Measurements from ENCODE around the gene KRTAP20-1.

Gene KRTAP20-1

DNA sequence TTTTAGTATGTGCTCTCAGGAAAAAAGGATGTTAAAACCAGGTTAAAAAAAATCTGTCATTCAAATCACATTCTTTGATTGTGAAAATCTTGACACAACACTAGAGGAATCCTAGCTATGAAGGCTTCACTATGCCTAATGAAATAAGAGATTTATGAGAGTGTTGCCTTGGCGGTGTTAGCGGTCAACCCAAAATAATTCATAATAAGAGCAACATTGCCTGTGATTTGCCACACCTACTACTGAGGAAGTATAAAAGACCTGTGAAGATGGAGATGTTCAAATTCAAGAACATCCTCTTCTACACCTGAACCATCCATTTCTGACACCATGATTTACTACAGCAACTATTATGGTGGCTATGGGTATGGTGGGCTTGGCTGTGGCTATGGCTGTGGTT lies at the start of gene KRTAP20-1:
Gene KRTAP20-1 (plus strand): TSS at position 301 of the 400 bp plus-strand sequence. CDS start 30 bp downstream, at position 331.
- in situ Hi-C loops (cut with MboI; ENCODE audit: low sequenced_read_pairs): no loop called here

DNA sequence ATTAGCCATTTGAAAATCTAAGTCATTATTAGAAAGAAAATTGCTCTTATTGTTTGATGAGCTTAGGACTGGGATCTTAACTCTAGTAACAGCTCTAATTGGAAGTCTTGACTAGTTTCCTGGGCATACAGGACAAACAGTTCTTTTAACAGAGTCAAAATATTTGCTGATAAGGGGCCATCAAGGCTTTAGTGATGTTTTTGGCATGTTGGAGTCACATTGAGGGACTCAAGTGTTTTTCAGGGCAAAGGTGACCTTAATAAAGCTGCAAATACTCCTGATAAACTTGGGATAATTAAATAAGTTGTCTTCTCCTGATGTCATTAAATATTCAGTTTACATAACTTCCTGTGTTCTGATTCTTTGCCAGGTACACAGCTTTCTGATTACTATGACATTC lies 48.6 kb upstream of the KRTAP20-1 start:
- in situ Hi-C loops (cut with MboI; ENCODE audit: low sequenced_read_pairs): no loop called here

DNA sequence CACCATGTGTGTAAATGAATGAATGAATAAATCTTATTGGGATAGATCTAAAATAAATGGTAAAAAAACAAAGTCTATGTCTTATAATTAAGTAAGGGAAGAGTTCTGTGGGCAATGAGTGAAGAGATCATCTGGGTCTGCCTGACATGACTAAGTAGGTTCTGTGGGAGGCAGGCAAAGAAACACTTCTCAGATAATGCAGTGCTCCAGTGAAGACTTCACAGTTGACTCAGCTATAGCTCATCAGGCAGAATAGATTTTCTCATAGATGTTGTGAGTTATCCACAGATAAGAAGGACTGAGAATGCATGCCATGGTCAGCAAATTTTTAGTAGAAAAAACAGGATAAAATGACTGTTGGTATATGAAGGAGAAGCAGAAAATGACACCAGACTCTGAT lies 38.5 kb upstream of the KRTAP20-1 start:
- in situ Hi-C loops (cut with MboI; ENCODE audit: low sequenced_read_pairs): no loop called here

DNA sequence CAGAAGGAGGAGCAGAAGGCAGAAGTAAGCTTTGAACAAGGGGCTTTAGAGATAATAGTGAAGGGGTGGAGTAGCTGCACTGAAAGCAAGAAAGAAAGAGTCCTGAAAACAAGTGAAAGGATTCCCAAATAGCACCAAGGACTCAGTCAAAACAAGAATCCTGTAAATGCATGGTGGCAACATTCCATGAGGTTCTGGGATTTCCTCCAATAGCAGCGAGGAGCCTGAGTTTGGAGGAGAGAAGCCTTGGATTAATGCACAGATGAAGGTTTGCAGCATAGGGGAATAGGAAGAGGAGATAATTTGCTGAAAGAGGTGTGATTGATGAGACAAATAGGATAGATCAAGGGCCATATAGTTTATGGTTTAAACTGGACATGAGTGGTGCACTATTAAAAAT lies 36.9 kb upstream of the KRTAP20-1 start:
- in situ Hi-C loops (cut with MboI; ENCODE audit: low sequenced_read_pairs): no loop called here

DNA sequence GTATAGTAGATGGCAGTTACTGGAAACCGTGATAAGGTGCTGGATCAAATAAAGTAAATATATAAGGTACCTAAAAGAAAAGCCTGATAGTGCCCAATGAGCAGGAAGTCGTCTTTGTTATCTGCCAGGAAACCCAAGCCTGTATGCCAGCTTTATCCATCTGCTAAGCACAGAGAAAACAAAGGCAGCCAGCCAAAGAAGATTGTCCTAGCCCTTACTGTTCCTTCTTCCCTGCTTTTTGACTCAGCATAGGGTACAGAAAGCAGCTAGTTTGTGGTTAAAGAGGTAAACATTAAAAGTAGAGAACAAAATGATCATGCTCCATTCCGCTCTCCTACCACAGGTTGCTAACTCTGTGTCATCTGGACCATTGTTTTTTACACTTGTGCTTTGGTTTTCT lies 36.1 kb upstream of the KRTAP20-1 start:
- in situ Hi-C loops (cut with MboI; ENCODE audit: low sequenced_read_pairs): no loop called here

DNA sequence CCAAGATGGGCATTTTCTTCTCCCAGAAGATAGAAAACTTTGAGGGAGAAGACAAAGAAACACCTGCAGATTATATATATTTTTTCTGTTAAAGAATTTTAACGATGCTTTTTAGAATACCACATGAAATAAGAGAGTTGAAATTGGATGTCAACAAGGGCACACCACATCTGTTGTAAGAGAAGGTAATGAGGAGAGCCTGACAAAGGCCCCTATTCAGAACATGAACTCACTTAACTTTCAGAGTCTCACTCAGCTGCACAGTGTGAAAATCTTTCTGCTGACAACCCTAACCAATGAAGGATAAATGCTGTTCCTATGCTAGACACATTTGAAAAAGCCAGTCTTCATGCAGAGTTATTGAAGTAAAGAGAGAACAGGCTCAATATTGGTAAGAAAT lies 33.4 kb upstream of the KRTAP20-1 start:
- in situ Hi-C loops (cut with MboI; ENCODE audit: low sequenced_read_pairs): no loop called here

DNA sequence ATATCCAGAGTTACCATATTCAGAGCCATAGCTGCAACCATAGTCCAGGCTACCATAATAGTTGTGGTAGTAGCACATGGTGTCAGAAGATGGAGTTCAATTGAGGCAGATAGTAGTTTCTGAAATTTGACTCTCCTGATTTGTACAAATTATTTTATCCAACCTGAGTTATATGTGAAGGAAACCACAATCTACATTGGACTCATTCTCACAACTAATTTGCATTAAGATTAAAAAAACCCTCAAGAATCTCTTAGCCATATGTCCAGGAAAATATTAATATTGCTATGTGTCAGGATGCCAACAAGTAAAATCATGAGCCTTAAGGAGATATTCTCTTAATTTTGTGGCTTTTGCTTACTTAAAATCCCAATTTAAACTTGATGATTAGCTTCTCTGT lies 25.9 kb upstream of the KRTAP20-1 start, which contains the start of gene KRTAP22-2:
Gene KRTAP22-2 (minus strand): TSS at position 101 of the 400 bp plus-strand sequence.
- in situ Hi-C loops (cut with MboI; ENCODE audit: low sequenced_read_pairs): no loop called here

DNA sequence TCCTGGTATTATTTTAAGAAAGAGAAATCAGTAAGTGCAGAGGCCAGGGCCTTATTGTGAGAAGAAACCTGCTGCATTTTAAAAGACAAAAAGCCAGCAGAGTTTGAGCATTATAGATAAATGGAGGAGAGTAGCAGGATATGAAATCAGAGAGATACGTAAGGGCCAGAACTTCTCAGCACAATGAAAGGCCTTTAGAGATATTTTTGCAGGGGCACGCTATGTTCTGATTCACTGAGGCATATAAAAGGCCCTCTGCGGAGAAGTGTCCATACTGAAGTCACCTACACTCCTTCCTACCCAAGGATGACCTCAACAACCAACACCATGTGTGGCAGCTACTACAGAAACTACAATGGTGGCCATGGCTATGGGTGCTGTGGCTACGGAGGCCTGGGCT lies 24.1 kb upstream of the KRTAP20-1 start, which contains the start of gene KRTAP6-3:
Gene KRTAP6-3 (plus strand): TSS at position 301 of the 400 bp plus-strand sequence. CDS start 6 bp downstream, at position 307.
- in situ Hi-C loops (cut with MboI; ENCODE audit: low sequenced_read_pairs): no loop called here

DNA sequence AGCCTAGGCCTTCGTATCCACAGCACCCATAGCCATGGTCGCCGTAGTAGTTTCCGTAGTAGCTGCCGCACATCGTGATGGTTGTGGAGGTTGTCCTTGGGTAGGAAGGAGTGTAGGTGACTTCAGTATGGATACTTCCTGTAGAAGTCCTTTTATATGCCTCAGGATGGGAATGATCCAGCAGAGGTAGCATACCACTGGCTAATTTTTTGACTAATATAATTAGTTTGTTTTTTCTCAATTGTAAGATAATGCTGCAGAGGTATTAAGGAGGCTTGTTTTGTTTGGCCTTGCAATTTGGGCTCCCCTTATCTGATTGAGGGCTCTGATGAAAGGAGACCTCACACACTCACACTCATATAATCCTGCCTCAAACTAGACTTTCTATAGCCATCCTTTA lies 17.4 kb upstream of the KRTAP20-1 start, which contains the start of gene KRTAP6-2:
Gene KRTAP6-2 (minus strand): TSS at position 101 of the 400 bp plus-strand sequence. CDS start 28 bp downstream, at position 73.
- in situ Hi-C loops (cut with MboI; ENCODE audit: low sequenced_read_pairs): no loop called here

DNA sequence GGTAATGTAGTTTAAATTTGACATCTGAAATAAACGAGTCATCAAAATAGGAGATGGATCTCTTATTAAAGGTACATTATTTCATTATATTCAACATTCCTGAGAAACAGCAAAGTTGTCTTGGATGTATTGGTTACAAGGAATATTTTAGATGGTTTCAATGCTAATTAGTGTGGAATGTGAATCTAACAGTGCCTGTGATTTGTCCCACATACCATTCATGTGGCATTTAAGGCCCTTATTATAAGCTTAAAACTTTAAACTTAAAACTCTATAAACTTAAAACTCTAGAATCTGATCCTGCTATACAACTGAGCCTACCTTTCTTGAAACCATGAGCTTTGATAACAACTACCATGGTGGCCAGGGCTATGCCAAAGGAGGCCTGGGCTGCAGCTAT lies 15.4 kb upstream of the KRTAP20-1 start, which contains the start of gene KRTAP22-1:
Gene KRTAP22-1 (plus strand): TSS at position 301 of the 400 bp plus-strand sequence.
- in situ Hi-C loops (cut with MboI; ENCODE audit: low sequenced_read_pairs): no loop called here

GRCh38 chr21:30605968-30606367 lies 10.3 kb upstream of the KRTAP20-1 start:
- in situ Hi-C loops (cut with MboI; ENCODE audit: low sequenced_read_pairs): no loop called here

DNA sequence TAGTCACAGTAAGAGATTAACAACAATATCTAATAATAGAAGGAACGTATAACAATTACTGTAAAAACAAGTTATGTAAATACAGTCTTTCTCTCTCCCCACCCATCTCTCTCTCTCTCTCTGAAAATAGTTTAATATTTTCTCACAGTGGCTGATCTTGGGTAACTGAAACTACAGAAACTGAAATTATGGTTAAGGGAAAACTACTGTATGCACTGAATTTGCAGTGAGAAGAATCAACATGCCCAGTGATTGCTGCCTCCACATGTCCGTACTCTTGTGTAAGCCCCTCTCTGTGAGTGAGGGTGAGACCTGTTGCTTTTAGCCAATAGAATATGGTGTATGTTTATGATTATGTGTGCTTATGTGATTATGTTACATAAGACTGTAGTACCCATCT lies 4.1 kb upstream of the KRTAP20-1 start:
- in situ Hi-C loops (cut with MboI; ENCODE audit: low sequenced_read_pairs): no loop called here

DNA sequence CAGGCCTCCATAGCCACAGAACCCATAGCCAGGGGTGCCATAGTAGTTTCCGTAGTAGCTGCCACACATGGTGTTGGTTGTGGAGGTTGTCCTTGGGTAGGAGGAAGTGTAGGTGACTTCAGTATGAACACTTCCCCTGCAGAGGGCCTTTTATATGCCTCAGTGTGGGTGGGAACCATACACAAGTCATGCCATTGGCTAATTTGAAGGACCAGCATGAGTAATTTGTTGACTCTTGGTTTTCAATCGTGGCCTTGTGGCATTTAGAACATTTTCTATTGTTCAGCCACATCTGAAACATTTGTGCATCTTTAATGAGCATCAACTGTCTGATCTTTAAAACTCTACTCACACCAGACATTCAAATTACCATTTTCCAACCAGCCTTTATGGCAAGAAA lies 2.4 kb upstream of the KRTAP20-1 start, which contains the start of gene KRTAP6-1:
Gene KRTAP6-1 (minus strand): TSS at position 95 of the 400 bp plus-strand sequence. CDS start 26 bp downstream, at position 69.
- in situ Hi-C loops (cut with MboI; ENCODE audit: low sequenced_read_pairs): no loop called here

DNA sequence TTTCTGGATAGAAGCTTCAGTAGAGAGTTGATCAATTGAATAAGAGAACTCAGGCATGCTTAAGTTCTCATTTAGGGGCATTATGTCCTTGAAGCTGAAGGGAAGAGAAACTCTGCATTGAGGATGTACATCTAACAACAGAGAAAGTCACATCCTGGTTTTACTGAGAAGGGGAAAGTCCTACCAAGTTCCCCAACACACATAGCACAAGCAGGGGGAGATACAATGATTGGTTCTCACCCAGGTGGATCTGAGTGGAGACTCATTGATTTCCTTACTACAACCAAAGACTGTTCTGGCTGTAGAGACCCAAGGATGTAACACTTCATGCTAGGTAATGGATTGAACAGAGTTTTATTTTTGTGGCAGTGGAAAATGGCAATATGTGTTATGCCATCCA lies 1.0 kb upstream of the KRTAP20-1 start:
- in situ Hi-C loops (cut with MboI; ENCODE audit: low sequenced_read_pairs): no loop called here

- in situ Hi-C loops (cut with MboI; ENCODE audit: low sequenced_read_pairs): no loop called here
Measured at GRCh38 chr21:30620080-30620479, 3.9 kb downstream of the KRTAP20-1 start.

DNA sequence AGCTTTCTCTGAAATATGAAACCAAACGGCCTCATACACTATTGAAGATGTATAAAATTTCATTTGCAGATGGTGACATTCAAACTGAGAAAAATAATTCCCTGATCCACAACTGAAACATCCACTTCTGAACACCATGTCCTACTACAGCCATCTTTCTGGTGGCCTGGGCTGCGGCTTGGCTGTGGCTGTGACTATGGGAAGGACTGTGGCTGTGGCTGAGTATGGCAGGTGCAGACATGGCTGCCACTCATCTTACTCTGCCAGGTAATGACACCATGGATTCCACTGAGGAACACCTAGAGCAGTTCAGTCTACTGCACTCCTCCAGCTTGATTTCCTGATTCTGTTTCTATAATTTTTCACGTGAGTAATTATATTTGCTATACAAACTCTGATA lies 4.3 kb downstream of the KRTAP20-1 start, which contains the start of gene KRTAP20-4:
Gene KRTAP20-4 (plus strand): TSS at position 106 of the 400 bp plus-strand sequence.
- in situ Hi-C loops (cut with MboI; ENCODE audit: low sequenced_read_pairs): no loop called here

DNA sequence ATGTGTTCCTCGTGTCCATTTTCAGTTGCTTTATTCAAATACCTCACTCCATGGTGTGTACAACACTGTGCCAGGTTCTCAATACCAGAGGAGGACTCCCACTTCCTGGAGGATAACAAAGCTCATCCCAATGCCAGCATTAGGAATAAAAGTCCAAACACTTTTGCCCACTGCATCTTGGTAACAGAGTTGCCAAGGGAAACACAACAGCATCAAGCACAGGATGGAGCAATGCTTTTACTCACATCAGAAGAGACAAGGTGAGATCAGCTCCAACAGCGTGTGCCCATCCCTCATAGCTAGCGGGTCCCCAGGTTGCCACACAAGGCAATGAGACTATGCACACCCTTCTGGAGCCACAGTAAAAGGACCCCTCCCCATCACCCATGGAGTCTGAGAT lies 7.1 kb downstream of the KRTAP20-1 start:
- in situ Hi-C loops (cut with MboI; ENCODE audit: low sequenced_read_pairs): no loop called here

DNA sequence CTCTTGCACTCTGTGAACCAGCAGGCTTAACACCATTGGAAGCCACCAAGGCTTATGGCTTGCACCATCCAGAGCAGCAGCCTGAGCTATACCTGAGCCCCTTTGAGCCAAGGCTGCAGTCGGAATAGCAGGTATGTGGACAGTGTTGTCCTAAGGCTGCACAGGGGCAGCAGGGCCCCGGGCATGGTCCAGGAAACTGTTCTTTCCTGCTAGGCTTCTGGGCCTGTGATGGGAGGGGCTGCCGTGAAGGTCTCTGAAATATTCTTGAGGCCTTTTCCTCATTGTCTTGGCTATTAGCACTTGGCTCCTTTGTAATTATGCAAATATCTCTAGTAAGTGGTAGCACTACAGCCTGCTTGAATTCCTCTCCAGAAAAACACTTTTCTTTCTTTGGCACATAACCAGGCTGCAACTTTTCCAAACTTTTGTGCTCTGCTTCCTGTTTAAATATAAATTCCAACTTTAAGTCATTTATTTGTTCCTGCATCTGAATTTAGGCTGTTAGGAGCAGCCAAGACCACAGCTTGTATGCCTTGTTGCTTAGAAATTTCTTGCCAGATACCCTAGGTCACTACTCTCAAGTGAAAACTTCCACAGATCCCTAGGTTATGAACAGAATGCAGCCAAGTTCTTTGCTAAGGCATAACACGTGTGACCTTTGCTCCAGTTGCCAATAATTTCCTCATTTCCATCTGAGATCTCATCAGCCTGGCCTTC lies 9.4 kb downstream of the KRTAP20-1 start:
- in situ Hi-C loops (cut with MboI; ENCODE audit: low sequenced_read_pairs): no loop called here

- in situ Hi-C loops (cut with MboI; ENCODE audit: low sequenced_read_pairs): no loop called here
Measured at GRCh38 chr21:30628109-30628508, 11.9 kb downstream of the KRTAP20-1 start.

- in situ Hi-C loops (cut with MboI; ENCODE audit: low sequenced_read_pairs): no loop called here
Measured at GRCh38 chr21:30629200-30629599, 13.0 kb downstream of the KRTAP20-1 start.

- in situ Hi-C loops (cut with MboI; ENCODE audit: low sequenced_read_pairs): no loop called here
Measured at GRCh38 chr21:30634906-30635305, 18.7 kb downstream of the KRTAP20-1 start, which contains the start of gene KRTAP20-2. Gene KRTAP20-2, plus strand, starts transcription at chr21:30635206. Its CDS starts 58 bp downstream, at chr21:30635264.

GRCh38 chr21:30638686-30639085 lies 22.5 kb downstream of the KRTAP20-1 start:
- in situ Hi-C loops (cut with MboI; ENCODE audit: low sequenced_read_pairs): no loop called here

Data from HL-60/S4 (cell line).